HEK293 (cell line): Measurements from ENCODE around the gene CLK4.

ENCODE experiments used
- CTCF ChIA-PET: fragments of 350-600 bp; formaldehyde crosslinking; extraction: SDS; loops from one replicate; lab custom pipeline; 2021; ENCODE audit warnings: antibody characterized with exemption; lab: Yijun Ruan, JAX
- POLR2A ChIA-PET: fragments of 300-600 bp; formaldehyde crosslinking; extraction: SDS; loops from one replicate; lab custom pipeline; 2020; ENCODE audit warnings: antibody characterized with exemption, inconsistent platforms; lab: Yijun Ruan, JAX
- H3K27ac ChIP-seq: fragments of 200-500 bp; sonication (Bioruptor generic); 2 replicates; pipeline ENCODE4 v1.5.1; 2014; ENCODE audit warnings: low read depth, low read length, control low read depth, inconsistent platforms; ENCODE audit errors: extremely low read depth
- H3K36me3 ChIP-seq, 2 experiments: fragments of 200-500 bp in 1 of 2; sonication (Bioruptor generic) in 1 of 2; 1 replicate in 1 of 2; 2 replicates in 1 of 2; pipeline ENCODE4 v1.5.1; 2014 to 2017; ENCODE audit warnings: inconsistent platforms in 2 of 2, low read length in 2 of 2; ENCODE audit not compliant: control insufficient read depth in 2 of 2, insufficient read depth in 1 of 2
- H3K4me1 ChIP-seq: fragments of 200-500 bp; sonication (Bioruptor generic); 2 replicates; pipeline ENCODE4 v1.5.1; 2014; ENCODE audit warnings: mild to moderate bottlenecking, low read length, inconsistent platforms; ENCODE audit not compliant: control insufficient read depth, insufficient read depth
- H3K4me3 ChIP-seq: 2 replicates; pipeline ENCODE4 v1.5.1; 2011; ENCODE audit warnings: low read depth, mild to moderate bottlenecking, control low read depth, low read length, moderate library complexity
- H3K9me3 ChIP-seq: fragments of 200-500 bp; sonication (Bioruptor generic); 2 replicates; pipeline ENCODE4 v1.5.1; 2014; ENCODE audit warnings: low read depth, low read length, inconsistent platforms; ENCODE audit not compliant: control insufficient read depth, insufficient read depth
- KLF9 ChIP-seq: fragments of 450-650 bp; formaldehyde crosslinking; IDR thresholded peaks from 2 replicates; pipeline ENCODE4 v1.5.1; 2016; ENCODE audit warnings: missing biosample characterization, missing genetic modification characterization, low read depth
- SP3 ChIP-seq: fragments of 450-650 bp; formaldehyde crosslinking; IDR thresholded peaks from 2 replicates; pipeline ENCODE4 v1.5.1; 2016; ENCODE audit warnings: missing biosample characterization, missing genetic modification characterization
- SP7 ChIP-seq: fragments of 450-650 bp; formaldehyde crosslinking; IDR thresholded peaks from 2 replicates; pipeline ENCODE4 v1.5.1; 2016; ENCODE audit warnings: missing biosample characterization, missing genetic modification characterization
- ZNF174 ChIP-seq: fragments of 450-650 bp; formaldehyde crosslinking; IDR thresholded peaks from 2 replicates; pipeline ENCODE4 v1.5.0; 2017; ENCODE audit warnings: missing biosample characterization, mild to moderate bottlenecking, missing genetic modification characterization
- ZNF280C ChIP-seq: fragments of 450-650 bp; formaldehyde crosslinking; IDR thresholded peaks from 2 replicates; pipeline ENCODE4 v1.5.1; 2016; ENCODE audit warnings: missing biosample characterization, missing genetic modification characterization
- ZNF280D ChIP-seq: fragments of 450-650 bp; formaldehyde crosslinking; IDR thresholded peaks from 2 replicates; pipeline ENCODE4 v1.5.1; 2016; ENCODE audit warnings: missing biosample characterization, missing genetic modification characterization
- ZNF302 ChIP-seq: fragments of 450-650 bp; formaldehyde crosslinking; IDR thresholded peaks from 2 replicates; pipeline ENCODE4 v1.5.1; 2016; ENCODE audit warnings: missing biosample characterization, missing genetic modification characterization, low read depth
- ZNF423 ChIP-seq: fragments of 450-650 bp; formaldehyde crosslinking; IDR thresholded peaks from 2 replicates; pipeline ENCODE4 v1.5.1; 2016; ENCODE audit warnings: missing biosample characterization, missing genetic modification characterization
- ZNF426 ChIP-seq: fragments of 450-650 bp; formaldehyde crosslinking; IDR thresholded peaks from 2 replicates; pipeline ENCODE4 v1.5.1; 2017; ENCODE audit warnings: missing biosample characterization, missing genetic modification characterization, mild to moderate bottlenecking, inconsistent platforms, moderate library complexity
- ZNF555 ChIP-seq: fragments of 450-650 bp; formaldehyde crosslinking; conservative IDR thresholded peaks from 2 replicates; pipeline ENCODE4 v1.5.1; 2017; ENCODE audit warnings: missing biosample characterization, mild to moderate bottlenecking, missing genetic modification characterization, inconsistent platforms
- ZNF621 ChIP-seq: fragments of 450-650 bp; formaldehyde crosslinking; IDR thresholded peaks from 2 replicates; pipeline ENCODE4 v1.5.1; 2017; ENCODE audit warnings: missing biosample characterization, missing genetic modification characterization
- ZNF747 ChIP-seq: fragments of 450-650 bp; formaldehyde crosslinking; IDR thresholded peaks from 2 replicates; pipeline ENCODE4 v1.5.1; 2016; ENCODE audit warnings: missing biosample characterization, missing genetic modification characterization
- ZNF843 ChIP-seq: fragments of 450-650 bp; formaldehyde crosslinking; IDR thresholded peaks from 2 replicates; pipeline ENCODE4 v1.5.1; 2016; ENCODE audit warnings: missing biosample characterization, missing genetic modification characterization
- TF ChIP-seq, protein P1 (sequence below): fragments of 450-650 bp; formaldehyde crosslinking; IDR thresholded peaks from 2 replicates; pipeline ENCODE4 v1.5.1; 2016; ENCODE audit warnings: missing biosample characterization, missing genetic modification characterization
- TF ChIP-seq, protein P2 (sequence below): fragments of 450-650 bp; formaldehyde crosslinking; IDR thresholded peaks from 2 replicates; pipeline ENCODE4 v1.5.1; 2016; ENCODE audit warnings: missing biosample characterization, missing genetic modification characterization
- TF ChIP-seq, protein P3 (sequence below): fragments of 450-650 bp; formaldehyde crosslinking; IDR thresholded peaks from 2 replicates; pipeline ENCODE4 v1.5.1; 2016; ENCODE audit warnings: missing biosample characterization, missing genetic modification characterization
- TF ChIP-seq, protein P4 (sequence below): fragments of 450-650 bp; formaldehyde crosslinking; IDR thresholded peaks from 2 replicates; pipeline ENCODE4 v1.5.1; 2016; ENCODE audit warnings: missing biosample characterization, missing genetic modification characterization
- TF ChIP-seq, protein P5 (sequence below): fragments of 450-650 bp; formaldehyde crosslinking; IDR thresholded peaks from 2 replicates; pipeline ENCODE4 v1.5.1; 2017; ENCODE audit warnings: missing biosample characterization, mild to moderate bottlenecking, missing genetic modification characterization, moderate library complexity

The CLK4 gene

DNA sequence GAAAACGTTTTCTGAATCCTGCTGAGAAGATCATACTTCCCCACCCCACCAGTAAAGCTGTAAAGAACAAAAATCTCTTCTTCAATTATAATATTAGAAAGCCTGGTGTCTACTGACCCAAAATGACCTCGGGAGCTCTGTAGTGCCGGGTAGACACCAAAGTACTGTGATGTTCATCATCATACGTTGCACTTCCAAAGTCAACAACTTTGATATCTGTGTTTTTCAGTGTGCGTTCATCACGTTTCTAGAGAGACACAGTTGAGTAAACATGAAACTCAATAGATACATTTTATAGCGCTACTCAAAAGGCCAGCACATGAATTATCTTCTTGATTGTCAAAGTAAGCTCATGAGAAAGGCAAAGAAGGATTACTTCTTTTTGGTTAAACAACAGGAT, 14.6 kb downstream of the CLK4 start (continued):
- TF ChIP-seq ZNF280D (no peak), SP3 (no peak), ZNF280C (tag by site-specific recombination) (no peak)

- H3K27ac ChIP-seq: no peak overlapping the region
- ChIA-PET POLR2A (no interaction called here), CTCF (interaction anchor here (0.7 kb wide), 1 partner anchor 435 kb away, joined by 3 read pairs; no protein-coding TSS in a partner anchor)
- H3K36me3 ChIP-seq: peaks cover 81 to 89% of the 10 kb centered on the region in 2 experiments
- no peaks in the 10 kb centered on the region for H3K4me1 ChIP-seq
- H3K4me3 ChIP-seq: no peak overlapping the region
- no peaks in the 10 kb centered on the region for H3K9me3 ChIP-seq
- TF ChIP-seq ZNF843 (tag by site-specific recombination): no peak
- TF ChIP-seq ZNF426 (tag by site-specific recombination): no peak
- no peak for TF ChIP-seq ZNF302 (tag by site-specific recombination)
- TF ChIP-seq, protein P1, sequence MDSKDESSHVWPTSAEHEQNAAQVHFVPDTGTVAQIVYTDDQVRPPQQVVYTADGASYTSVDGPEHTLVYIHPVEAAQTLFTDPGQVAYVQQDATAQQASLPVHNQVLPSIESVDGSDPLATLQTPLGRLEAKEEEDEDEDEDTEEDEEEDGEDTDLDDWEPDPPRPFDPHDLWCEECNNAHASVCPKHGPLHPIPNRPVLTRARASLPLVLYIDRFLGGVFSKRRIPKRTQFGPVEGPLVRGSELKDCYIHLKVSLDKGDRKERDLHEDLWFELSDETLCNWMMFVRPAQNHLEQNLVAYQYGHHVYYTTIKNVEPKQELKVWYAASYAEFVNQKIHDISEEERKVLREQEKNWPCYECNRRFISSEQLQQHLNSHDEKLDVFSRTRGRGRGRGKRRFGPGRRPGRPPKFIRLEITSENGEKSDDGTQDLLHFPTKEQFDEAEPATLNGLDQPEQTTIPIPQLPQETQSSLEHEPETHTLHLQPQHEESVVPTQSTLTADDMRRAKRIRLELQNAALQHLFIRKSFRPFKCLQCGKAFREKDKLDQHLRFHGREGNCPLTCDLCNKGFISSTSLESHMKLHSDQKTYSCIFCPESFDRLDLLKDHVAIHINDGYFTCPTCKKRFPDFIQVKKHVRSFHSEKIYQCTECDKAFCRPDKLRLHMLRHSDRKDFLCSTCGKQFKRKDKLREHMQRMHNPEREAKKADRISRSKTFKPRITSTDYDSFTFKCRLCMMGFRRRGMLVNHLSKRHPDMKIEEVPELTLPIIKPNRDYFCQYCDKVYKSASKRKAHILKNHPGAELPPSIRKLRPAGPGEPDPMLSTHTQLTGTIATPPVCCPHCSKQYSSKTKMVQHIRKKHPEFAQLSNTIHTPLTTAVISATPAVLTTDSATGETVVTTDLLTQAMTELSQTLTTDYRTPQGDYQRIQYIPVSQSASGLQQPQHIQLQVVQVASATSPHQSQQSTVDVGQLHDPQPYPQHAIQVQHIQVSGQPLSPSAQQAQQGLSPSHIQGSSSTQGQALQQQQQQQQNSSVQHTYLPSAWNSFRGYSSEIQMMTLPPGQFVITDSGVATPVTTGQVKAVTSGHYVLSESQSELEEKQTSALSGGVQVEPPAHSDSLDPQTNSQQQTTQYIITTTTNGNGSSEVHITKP (tag by site-specific recombination): no peak
- TF ChIP-seq KLF9: no peak
- no peak for TF ChIP-seq ZNF555
- no peak for TF ChIP-seq ZNF621 (tag by site-specific recombination)
- TF ChIP-seq, protein P2, sequence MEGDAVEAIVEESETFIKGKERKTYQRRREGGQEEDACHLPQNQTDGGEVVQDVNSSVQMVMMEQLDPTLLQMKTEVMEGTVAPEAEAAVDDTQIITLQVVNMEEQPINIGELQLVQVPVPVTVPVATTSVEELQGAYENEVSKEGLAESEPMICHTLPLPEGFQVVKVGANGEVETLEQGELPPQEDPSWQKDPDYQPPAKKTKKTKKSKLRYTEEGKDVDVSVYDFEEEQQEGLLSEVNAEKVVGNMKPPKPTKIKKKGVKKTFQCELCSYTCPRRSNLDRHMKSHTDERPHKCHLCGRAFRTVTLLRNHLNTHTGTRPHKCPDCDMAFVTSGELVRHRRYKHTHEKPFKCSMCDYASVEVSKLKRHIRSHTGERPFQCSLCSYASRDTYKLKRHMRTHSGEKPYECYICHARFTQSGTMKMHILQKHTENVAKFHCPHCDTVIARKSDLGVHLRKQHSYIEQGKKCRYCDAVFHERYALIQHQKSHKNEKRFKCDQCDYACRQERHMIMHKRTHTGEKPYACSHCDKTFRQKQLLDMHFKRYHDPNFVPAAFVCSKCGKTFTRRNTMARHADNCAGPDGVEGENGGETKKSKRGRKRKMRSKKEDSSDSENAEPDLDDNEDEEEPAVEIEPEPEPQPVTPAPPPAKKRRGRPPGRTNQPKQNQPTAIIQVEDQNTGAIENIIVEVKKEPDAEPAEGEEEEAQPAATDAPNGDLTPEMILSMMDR: no peak
- TF ChIP-seq, protein P3, sequence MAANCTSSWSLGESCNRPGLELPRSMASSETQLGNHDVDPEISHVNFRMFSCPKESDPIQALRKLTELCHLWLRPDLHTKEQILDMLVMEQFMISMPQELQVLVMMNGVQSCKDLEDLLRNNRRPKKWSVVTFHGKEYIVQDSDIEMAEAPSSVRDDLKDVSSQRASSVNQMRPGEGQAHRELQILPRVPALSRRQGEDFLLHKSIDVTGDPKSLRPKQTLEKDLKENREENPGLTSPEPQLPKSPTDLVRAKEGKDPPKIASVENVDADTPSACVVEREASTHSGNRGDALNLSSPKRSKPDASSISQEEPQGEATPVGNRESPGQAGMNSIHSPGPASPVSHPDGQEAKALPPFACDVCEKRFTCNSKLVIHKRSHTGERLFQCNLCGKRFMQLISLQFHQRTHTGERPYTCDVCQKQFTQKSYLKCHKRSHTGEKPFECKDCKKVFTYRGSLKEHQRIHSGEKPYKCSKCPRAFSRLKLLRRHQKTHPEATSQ (tag by site-specific recombination): no peak
- no peak for TF ChIP-seq ZNF747
- TF ChIP-seq, protein P4, sequence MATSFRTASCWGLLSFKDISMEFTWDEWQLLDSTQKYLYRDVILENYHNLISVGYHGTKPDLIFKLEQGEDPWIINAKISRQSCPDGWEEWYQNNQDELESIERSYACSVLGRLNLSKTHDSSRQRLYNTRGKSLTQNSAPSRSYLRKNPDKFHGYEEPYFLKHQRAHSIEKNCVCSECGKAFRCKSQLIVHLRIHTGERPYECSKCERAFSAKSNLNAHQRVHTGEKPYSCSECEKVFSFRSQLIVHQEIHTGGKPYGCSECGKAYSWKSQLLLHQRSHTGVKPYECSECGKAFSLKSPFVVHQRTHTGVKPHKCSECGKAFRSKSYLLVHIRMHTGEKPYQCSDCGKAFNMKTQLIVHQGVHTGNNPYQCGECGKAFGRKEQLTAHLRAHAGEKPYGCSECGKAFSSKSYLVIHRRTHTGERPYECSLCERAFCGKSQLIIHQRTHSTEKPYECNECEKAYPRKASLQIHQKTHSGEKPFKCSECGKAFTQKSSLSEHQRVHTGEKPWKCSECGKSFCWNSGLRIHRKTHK (tag by site-specific recombination): no peak
- TF ChIP-seq, protein P5, sequence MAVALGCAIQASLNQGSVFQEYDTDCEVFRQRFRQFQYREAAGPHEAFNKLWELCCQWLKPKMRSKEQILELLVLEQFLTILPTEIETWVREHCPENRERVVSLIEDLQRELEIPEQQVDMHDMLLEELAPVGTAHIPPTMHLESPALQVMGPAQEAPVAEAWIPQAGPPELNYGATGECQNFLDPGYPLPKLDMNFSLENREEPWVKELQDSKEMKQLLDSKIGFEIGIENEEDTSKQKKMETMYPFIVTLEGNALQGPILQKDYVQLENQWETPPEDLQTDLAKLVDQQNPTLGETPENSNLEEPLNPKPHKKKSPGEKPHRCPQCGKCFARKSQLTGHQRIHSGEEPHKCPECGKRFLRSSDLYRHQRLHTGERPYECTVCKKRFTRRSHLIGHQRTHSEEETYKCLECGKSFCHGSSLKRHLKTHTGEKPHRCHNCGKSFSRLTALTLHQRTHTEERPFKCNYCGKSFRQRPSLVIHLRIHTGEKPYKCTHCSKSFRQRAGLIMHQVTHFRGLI (tag by site-specific recombination): no peak
- no peak for TF ChIP-seq ZNF423 (tag by site-specific recombination)
- TF ChIP-seq ZNF174 (tag by site-specific recombination): no peak
- TF ChIP-seq SP7: no peak
Measured at GRCh38 chr5:178606269-178606668, 20.6 kb downstream of the CLK4 start.
